Activated gamma-delta T cell treated with anti-CD3 and anti-CD28 coated beads, Interleukin-2, amount 50 U/mL, for 16 hours (primary cell): ENCODE measurements around the gene SRRM3.
"Not testable (repeated sequence)": the region's sequence is repeated elsewhere in the genome, so short reads cannot be mapped to it uniquely, and the experiment has no call there.

ENCODE experiments used
- DNase-seq: peaks from one replicate; pipeline ENCODE4 v3.0.0-alpha.2; 2020; ENCODE audit warnings: low read depth

Gene SRRM3

GRCh38 chr7:76265299-76265698 is 63.6 kb downstream of the SRRM3 start:
- DNase-seq = no peak

DNA sequence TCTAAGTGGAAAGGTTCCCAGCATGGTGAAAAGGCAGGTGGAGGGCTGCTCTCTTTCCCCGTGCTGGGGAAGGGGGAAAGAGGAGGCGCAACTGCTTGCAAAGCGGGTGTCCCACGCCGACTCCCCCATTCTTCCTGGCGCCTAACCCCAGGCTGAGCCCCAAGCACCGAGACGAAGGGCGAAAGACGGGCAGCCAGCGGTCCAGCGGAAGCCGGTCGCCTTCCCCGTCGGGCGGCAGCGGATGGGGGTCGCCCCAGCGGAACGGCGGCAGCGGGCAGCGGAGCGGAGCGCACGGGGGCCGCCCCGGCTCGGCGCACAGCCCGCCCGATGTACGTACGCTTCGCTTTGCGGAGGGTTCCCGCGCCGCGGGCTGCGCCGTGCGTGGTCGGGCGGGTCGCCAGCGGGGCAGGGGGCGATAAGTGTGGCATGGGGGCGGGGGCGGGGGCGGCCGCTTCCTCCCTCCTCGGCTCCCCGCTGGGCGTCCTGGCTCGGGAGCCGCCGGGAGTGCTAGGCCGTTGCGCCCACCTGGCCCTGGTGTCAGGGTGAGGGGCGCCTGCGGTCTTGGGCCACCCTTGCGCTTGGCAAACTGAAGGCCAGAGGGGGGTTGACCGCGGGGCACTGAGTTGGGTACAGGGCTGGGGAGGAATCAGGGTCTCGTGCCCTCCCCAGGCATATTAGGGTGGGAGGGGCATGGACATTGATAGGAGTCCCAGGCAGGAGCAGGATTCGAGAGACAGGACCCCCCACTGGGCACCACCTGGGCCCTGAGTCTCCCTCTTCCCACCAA is 65.6 kb downstream of the SRRM3 start:
- DNase-seq = no peak

DNA sequence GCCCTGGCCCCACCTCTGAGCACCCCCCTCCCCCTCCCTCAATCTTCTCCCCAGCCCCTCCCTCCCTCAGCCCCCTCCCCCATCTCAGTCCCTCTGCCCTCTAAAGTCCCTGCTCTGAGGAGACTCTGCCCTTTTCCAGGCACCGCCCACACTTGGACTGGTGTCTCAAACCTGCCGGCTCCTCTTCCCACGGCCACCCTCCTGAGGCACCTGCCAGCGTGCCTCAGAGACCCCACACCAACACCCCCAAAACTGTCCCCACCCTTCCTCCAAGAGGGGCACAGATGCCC is 66.1 kb downstream of the SRRM3 start:
- DNase-seq = no peak

DNA sequence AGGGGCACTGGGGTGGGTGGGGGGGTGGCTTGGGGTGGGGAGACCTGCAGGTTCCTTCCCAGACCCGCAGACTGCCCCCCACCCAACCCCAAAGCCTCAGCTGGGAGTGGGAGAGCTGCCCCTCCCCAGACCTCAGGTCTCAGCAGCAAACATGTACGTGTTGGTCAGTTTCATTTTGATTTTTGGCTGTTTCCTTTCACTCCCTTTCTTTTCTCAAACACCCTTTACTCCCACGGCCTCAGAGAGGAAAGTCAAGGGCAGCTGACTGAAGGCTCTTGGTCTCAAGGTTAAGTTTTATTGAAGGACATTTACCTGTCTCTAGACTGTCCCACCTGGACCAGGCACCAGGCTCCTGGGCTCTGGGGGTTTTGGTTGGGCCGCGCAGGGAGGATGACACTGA is 66.7 kb downstream of the SRRM3 start:
- DNase-seq = no peak

- no peak for DNase-seq
These were observed 68.2 kb downstream of the SRRM3 start for GRCh38 chr7:76269895-76270294.

DNA sequence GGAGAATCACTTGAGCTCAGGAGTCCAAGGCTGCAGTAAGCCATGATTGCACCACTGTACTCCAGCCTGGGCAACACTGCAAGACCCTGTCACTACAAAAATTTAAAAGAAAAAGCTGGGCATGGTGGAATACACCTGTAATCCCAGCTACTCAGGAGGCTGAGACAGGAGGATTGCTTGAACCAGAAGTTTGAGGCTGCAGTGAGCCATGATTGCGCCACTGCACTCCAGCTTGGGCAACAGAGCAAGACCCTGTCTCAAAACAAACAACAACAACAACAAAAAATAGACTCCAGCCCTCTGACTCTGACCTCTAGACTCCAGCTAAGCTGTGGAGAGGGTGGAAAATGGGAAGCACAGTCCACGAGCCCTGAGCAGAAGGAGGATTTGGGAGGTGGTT is 69.7 kb downstream of the SRRM3 start:
- not testable (repeated sequence) for DNase-seq

GRCh38 chr7:76272142-76272541 is 70.4 kb downstream of the SRRM3 start:
- no peak for DNase-seq

DNA sequence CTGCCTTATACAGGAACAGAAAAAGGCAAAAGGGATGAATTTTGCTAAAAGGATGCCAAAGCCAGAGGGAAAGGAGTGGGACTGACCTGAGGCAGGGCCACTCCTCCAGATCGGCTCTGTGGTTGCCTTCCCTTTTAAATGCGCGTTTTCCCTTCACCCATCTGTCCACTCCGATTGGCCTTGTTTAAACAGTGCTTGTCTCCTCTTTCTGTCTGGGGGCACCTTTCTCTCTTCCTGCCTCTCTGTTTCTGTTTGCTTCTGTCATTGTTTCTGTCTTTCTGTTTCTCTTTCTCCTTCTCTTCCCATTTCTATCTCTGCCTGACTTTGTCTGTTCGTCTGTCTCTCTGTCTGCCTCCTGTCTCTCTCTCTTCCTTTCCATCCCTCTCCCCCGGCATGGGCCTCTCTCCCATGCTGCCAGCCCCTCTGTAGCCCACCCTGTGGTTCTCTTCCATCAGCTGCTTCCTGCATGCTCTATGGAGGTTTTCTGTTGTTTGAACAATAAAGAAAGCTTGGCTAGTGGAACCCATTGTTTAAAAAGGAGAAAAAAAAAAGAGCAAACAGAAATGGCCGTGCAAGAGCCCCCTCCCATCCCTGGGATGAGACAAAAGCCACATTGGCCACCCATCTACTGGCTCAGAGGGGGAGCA is 71.3 kb downstream of the SRRM3 start:
- no peak for DNase-seq

- DNase-seq = no peak
These were observed 71.8 kb downstream of the SRRM3 start for GRCh38 chr7:76273503-76273902.

GRCh38 chr7:76278540-76278939 is 76.8 kb downstream of the SRRM3 start:
- DNase-seq = no peak

DNA sequence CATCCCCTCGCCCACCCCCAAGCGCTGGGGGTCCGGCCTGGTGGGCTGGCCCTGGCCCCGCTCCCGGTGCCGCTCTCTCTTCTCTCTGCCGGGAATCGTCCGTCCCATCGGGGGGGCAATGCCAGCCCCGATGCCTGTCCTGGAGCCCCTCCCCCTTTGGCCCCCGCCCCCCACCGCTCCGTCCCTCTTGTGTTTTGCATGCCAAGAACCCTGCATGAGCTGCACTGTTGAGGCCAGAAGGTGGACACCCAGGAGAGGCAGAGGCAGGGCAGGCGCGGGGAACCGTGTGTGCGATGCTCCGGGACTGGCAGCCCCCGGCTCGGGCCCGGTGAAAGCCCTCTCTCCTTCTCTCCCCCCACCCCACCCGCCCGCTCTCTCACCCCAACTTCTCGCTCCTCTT is 78.7 kb downstream of the SRRM3 start:
- no peak for DNase-seq

GRCh38 chr7:76281006-76281705 is 79.5 kb downstream of the SRRM3 start:
- DNase-seq = no peak

GRCh38 chr7:76281706-76282343 is 80.1 kb downstream of the SRRM3 start:
- no peak for DNase-seq

GRCh38 chr7:76282344-76283253 is 80.9 kb downstream of the SRRM3 start:
- DNase-seq = no peak

DNA sequence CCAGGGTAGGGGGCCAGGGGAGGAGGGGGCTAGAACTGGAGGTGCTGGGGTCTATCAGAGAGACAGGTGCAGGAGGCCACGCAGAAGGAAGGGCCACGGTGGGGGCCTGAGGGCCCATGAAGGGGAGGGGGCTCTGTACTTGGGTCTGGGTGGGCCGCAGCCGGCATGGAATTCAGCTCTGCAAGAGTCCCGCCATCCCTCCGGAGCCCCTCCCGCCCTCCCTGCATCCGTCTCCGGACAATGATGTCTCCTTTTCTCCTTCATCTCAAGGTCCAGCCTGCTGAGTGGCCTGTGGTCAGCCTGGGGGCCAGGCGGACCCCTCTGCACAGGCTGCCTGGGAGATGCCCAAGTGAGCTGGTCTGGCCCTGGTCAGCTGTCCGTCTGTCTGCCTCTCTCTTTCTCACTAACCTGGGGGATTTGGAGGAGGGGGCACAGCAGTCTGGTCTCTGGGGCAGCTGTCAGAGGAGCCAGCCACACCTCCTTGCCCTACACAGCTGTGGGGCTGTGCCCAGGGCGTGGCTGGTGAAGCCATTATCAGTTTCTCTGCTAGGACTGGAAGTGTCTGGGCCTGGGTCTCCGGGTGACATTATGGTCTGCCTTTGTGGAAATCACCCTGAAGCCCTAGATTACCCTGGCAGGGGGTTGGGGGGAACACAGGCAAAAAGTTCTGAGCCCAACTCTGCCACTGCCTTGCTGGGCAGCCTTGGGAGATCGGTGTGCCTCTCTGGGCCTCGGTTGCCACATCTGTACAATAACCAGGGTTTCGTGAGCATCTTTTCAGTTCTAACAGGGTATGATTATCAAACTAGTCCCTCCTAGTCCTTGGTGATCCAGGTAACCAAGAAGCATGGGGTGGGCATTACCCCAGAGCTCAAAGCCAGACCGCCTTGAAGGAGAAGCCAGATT is 81.8 kb downstream of the SRRM3 start:
- DNase-seq = no peak

DNA sequence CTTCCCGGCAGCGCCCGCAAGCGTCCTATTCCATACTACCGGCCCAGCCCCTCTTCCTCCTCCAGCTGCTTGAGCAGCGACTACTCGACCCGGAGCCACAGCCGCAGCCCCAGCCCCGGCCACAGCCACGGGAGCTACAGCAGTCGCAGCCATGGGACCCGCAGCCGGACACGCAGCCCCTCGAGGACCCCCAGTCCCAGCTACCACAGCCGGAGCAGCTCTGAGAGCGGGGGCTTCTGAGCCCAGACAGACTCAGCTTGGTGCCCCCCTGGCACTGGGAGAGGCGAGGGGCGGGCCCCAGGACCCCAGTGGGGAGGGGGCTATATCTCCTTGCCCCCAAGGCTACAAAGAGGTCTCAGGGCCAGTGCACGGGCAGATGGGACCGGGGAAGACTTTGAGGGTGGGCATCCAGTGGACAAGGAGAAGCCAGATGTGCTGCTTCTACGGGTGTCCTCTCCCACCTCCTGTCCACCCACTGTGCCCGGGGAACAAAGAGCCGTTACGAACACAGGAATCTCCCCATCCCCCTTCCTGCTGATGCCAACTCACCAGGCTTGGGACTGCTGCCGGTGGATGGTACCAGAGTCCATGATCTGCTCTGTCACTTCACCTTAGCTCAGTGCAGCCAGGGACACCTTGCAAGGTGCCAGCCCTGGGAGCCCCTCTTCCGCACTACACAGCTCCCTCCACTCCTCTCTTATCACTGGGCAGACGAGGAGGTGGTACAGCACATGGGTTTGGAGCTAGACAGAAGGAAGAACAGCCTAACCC is 84.1 kb downstream of the SRRM3 start:
- no peak for DNase-seq

GRCh38 chr7:76286842-76287403 is 85.2 kb downstream of the SRRM3 start:
- no peak for DNase-seq

DNA sequence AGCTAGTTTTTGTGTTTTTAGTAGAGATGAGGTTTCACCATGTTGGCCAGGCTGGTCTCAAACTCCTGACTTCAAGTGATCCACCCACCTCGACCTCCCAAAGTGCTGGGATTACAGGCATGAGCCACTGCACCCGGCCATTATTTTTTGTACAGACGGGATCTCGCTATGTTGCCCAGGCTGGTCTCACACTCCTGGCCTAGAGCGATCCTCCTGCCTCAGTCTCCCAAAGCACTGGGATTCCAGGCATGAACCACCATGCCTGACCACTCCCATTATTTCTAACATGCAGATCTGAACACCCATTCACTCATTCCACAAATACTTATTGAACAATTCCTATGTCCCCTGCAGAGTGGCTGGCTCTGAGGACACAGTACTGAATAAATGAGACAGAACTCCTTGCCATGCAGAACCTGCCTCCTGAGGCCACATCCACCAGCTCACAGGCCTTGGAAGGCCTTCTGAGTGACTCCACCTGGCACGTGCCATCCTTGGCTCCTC is 89.2 kb downstream of the SRRM3 start:
- DNase-seq = not testable (repeated sequence)
